Measurements from ENCODE around the gene ACAP2. TPM values are rescaled to one million over a fixed set of nuclear protein-coding genes. Genes with fewer than 3 reads are reported as not detected.
"Not testable (repeated sequence)": the region's sequence is repeated elsewhere in the genome, so short reads cannot be mapped to it uniquely, and the experiment has no call there.

ACAP2 gene
- total RNA-seq, 1 donor from 2014 or later, result 59.4 TPM

- Histone ChIP-seq H3K27me3 (no peaks in the 10 kb centered on the region), H3K9me3 (no peaks in the 10 kb centered on the region), H3K27ac (no peak overlapping the region), H3K4me3 (no peak overlapping the region), H3K36me3 (no peaks in the 10 kb centered on the region), H3K4me1 (peaks cover 8% of the 10 kb centered on the region)
- TF ChIP-seq CTCF (IDR thresholded peaks at IDR 0.05) (no peak), POLR2A (IDR thresholded peaks at IDR 0.05) (no peak), POLR2AphosphoS5 (IDR thresholded peaks at IDR 0.05; ENCODE audit: insufficient read depth in 1 of 2, low read depth in 1 of 2) (no peak)
- intact Hi-C loops (cut with DNase I), result no loop called here
- no peak for DNase-seq (ENCODE audit: extremely low spot score in 2 of 2)
These were observed 86.4 kb downstream of the ACAP2 start for GRCh38 chr3:195356151-195357086.

- DNase-seq (ENCODE audit: extremely low spot score in 2 of 2); H3K27ac ChIP-seq; H3K4me1 ChIP-seq; H3K9me3 ChIP-seq; H3K36me3 ChIP-seq; H3K27me3 ChIP-seq; H3K4me3 ChIP-seq; intact Hi-C loops (cut with DNase I): not testable (repeated sequence)
These were observed 88.8 kb downstream of the ACAP2 start for GRCh38 chr3:195354009-195354408.

- H3K9me3 ChIP-seq, result no peaks in the 10 kb centered on the region
- intact Hi-C loops (cut with DNase I), result no loop called here
- no peak for DNase-seq (ENCODE audit: extremely low spot score in 2 of 2)
- no peak for TF ChIP-seq CTCF (IDR thresholded peaks at IDR 0.05)
- TF ChIP-seq POLR2A (IDR thresholded peaks at IDR 0.05), result no peak
- no peak for TF ChIP-seq POLR2AphosphoS5 (IDR thresholded peaks at IDR 0.05; ENCODE audit: insufficient read depth in 1 of 2, low read depth in 1 of 2)
- peaks cover 8% of the 10 kb centered on the region for H3K4me1 ChIP-seq
- H3K27me3 ChIP-seq, result no peaks in the 10 kb centered on the region
- no peak overlapping the region for H3K4me3 ChIP-seq
- H3K36me3 ChIP-seq, result no peaks in the 10 kb centered on the region
- no peak overlapping the region for H3K27ac ChIP-seq
These were observed 89.8 kb downstream of the ACAP2 start for GRCh38 chr3:195352895-195353488.

- Histone ChIP-seq H3K27ac (no peak overlapping the region), H3K9me3 (no peaks in the 10 kb centered on the region), H3K4me3 (no peak overlapping the region), H3K4me1 (peaks cover 8% of the 10 kb centered on the region), H3K36me3 (no peaks in the 10 kb centered on the region), H3K27me3 (no peaks in the 10 kb centered on the region)
- TF ChIP-seq POLR2AphosphoS5 (IDR thresholded peaks at IDR 0.05; ENCODE audit: insufficient read depth in 1 of 2, low read depth in 1 of 2), result no peak
- intact Hi-C loops (cut with DNase I), result no loop called here
- no peak for DNase-seq (ENCODE audit: extremely low spot score in 2 of 2)
These were observed 94.2 kb downstream of the ACAP2 start for GRCh38 chr3:195348426-195349115.

- TF ChIP-seq POLR2AphosphoS5 (IDR thresholded peaks at IDR 0.05; ENCODE audit: insufficient read depth in 1 of 2, low read depth in 1 of 2) (no peak), CTCF (IDR thresholded peaks at IDR 0.05) (no peak), POLR2A (IDR thresholded peaks at IDR 0.05) (no peak)
- no peak overlapping the region for H3K4me3 ChIP-seq
- no peak overlapping the region for H3K27ac ChIP-seq
- peaks cover 0 to 11% of the 10 kb centered on the region in 2 donors for H3K36me3 ChIP-seq
- no peaks in the 10 kb centered on the region for H3K9me3 ChIP-seq
- intact Hi-C loops (cut with DNase I), result no loop called here
- DNase-seq (ENCODE audit: extremely low spot score in 2 of 2), result no peak
- no peaks in the 10 kb centered on the region for H3K27me3 ChIP-seq
- no peaks in the 10 kb centered on the region for H3K4me1 ChIP-seq
These were observed 105.1 kb downstream of the ACAP2 start for GRCh38 chr3:195337747-195338146.

All from vagina (tissue), 2 donors.